CD4-positive, alpha-beta memory T cell (primary cell): Measurements from ENCODE around the gene BABAM2. TPM values are rescaled to one million over a fixed set of nuclear protein-coding genes. Genes with fewer than 3 reads are reported as not detected.

Experiments
- CTCF ChIA-PET: fragments of 350-600 bp; sonication (Branson Sonifier 250); formaldehyde crosslinking; loops from one replicate; lab custom pipeline; 2021; ENCODE audit warnings: inconsistent platforms; ENCODE audit not compliant: partially characterized antibody; lab: Charles Lee
- POLR2A ChIA-PET: fragments of 350-600 bp; sonication (Branson Sonifier 250); formaldehyde crosslinking; loops from one replicate; lab custom pipeline; 2021; ENCODE audit not compliant: partially characterized antibody; lab: Charles Lee
- DNase-seq, 5 donors: peaks; one replicate each; pipeline versions ENCODE4 v3.0.0 to v3.0.0-alpha.2; 2020 to 2022; ENCODE audit warnings: mixed read lengths in 1 of 5
- H3K27ac ChIP-seq: one replicate; pipeline ENCODE4 v1.7.0; 2013; ENCODE audit warnings: low read depth, low read length
- H3K27me3 ChIP-seq: 2 replicates; pipeline ENCODE4 v1.7.0; 2013; ENCODE audit warnings: mild to moderate bottlenecking, low read length, moderate library complexity; ENCODE audit not compliant: insufficient read depth
- H3K36me3 ChIP-seq: 2 replicates; pipeline ENCODE4 v1.7.0; 2013; ENCODE audit warnings: mild to moderate bottlenecking, low read length, moderate library complexity; ENCODE audit not compliant: insufficient read depth
- H3K4me1 ChIP-seq: 2 replicates; pipeline ENCODE4 v1.7.0; 2013; ENCODE audit warnings: mild to moderate bottlenecking, low read length, moderate library complexity; ENCODE audit not compliant: insufficient read depth
- H3K4me3 ChIP-seq, 2 donors: one replicate each; pipeline ENCODE4 v1.7.0; 2013; ENCODE audit warnings: low read length in 2 of 2, mild to moderate bottlenecking in 1 of 2
- H3K9me3 ChIP-seq, 2 donors: one replicate each; pipeline ENCODE4 v1.7.0; 2013; ENCODE audit warnings: low read length in 2 of 2, control low read depth in 1 of 2; ENCODE audit not compliant: control insufficient read depth in 1 of 2
- H3K27ac Mint-ChIP-seq, 7 donors: one replicate each; pipeline ENCODE4 v1.8.0; 2020 to 2021; ENCODE audit warnings: mixed read lengths in 7 of 7, mild to moderate bottlenecking in 6 of 7, inconsistent platforms in 3 of 7, moderate library complexity in 3 of 7
- H3K27me3 Mint-ChIP-seq, 2 donors: one replicate each; pipeline ENCODE4 v1.8.0; 2020 to 2021; ENCODE audit warnings: mixed read lengths in 2 of 2
- H3K36me3 Mint-ChIP-seq, 2 donors: one replicate each; pipeline ENCODE4 v1.8.0; 2020 to 2021; ENCODE audit warnings: mixed read lengths in 2 of 2, inconsistent platforms in 1 of 2, mild to moderate bottlenecking in 1 of 2
- H3K4me1 Mint-ChIP-seq, 4 donors: one replicate each; pipeline ENCODE4 v1.8.0; 2020 to 2021; ENCODE audit warnings: mixed read lengths in 4 of 4, mild to moderate bottlenecking in 1 of 4
- H3K4me3 Mint-ChIP-seq, 8 donors: one replicate each; pipeline ENCODE4 v1.8.0; 2020 to 2021; ENCODE audit warnings: mixed read lengths in 8 of 8, mild to moderate bottlenecking in 7 of 8, moderate library complexity in 6 of 8, inconsistent platforms in 3 of 8
- H3K9me3 Mint-ChIP-seq, 8 donors: one replicate each; pipeline ENCODE4 v1.8.0; 2020 to 2021; ENCODE audit warnings: mixed read lengths in 8 of 8, mild to moderate bottlenecking in 5 of 8, inconsistent platforms in 3 of 8, moderate library complexity in 1 of 8
- intact Hi-C: fragments of 100-400 bp; cut with micrococcal nuclease; formaldehyde crosslinking; loops from one replicate; pipeline ENCODE4 v1.15.1; 2023
- polyA plus RNA-seq, 2 donors: library from polyadenylated mRNA; unstranded; fragments of 300-500 nt; fragmentation: Illumina TruSeq; gene quantifications; one replicate each; pipeline ENCODE4 v1.2.3, GENCODE V29; 2021
- total RNA-seq, 2 experiments: library from RNA; stranded (reverse); gene quantifications; one replicate each; pipeline ENCODE4 v1.2.3, GENCODE V29; 2021

BABAM2 gene
- total and polyA plus RNA-seq, 4 experiments from 2014 or later, result 37.3 to 60.1 (median 48.2) TPM

GRCh38 chr2:28030600-28030999 is 140.1 kb downstream of the BABAM2 start:
- no peaks in the 10 kb centered on the region for H3K4me1 ChIP-seq
- H3K27ac ChIP-seq, result no peak overlapping the region
- DNase-seq, result no peak
- CTCF ChIA-PET, result no interaction called here
- no peak overlapping the region for H3K4me3 ChIP-seq
- Mint-ChIP-seq H3K4me1 (peaks cover 0 to 5% (median 2%) of the 10 kb centered on the region in 4 donors), H3K36me3 (peaks cover 15 to 27% of the 10 kb centered on the region in 2 donors), H3K27ac (peak overlapping the region in 2 of 7 donors; percentile 21 to 45), H3K9me3 (peaks cover 0 to 6% (median 0%) of the 10 kb centered on the region in 8 donors), H3K27me3 (no peaks in the 10 kb centered on the region), H3K4me3 (no peak overlapping the region)
- H3K36me3 ChIP-seq, result no peaks in the 10 kb centered on the region
- intact Hi-C loops, result no loop called here
- no peaks in the 10 kb centered on the region for H3K9me3 ChIP-seq
- no peaks in the 10 kb centered on the region for H3K27me3 ChIP-seq
- POLR2A ChIA-PET, result no interaction called here

- Mint-ChIP-seq H3K9me3 (no peaks in the 10 kb centered on the region), H3K4me1 (peaks cover 0 to 5% (median 2%) of the 10 kb centered on the region in 4 donors), H3K36me3 (peaks cover 0 to 9% of the 10 kb centered on the region in 2 donors), H3K4me3 (no peak overlapping the region), H3K27ac (no peak overlapping the region), H3K27me3 (no peaks in the 10 kb centered on the region)
- POLR2A ChIA-PET, result no interaction called here
- Histone ChIP-seq H3K4me3 (no peak overlapping the region), H3K27me3 (no peaks in the 10 kb centered on the region), H3K4me1 (no peaks in the 10 kb centered on the region), H3K36me3 (no peaks in the 10 kb centered on the region), H3K9me3 (no peaks in the 10 kb centered on the region), H3K27ac (no peak overlapping the region)
- intact Hi-C loops, result no loop called here
- CTCF ChIA-PET, result no interaction called here
- no peak for DNase-seq
Observed at GRCh38 chr2:28032816-28033215, 142.3 kb downstream of the BABAM2 start.

GRCh38 chr2:28034696-28035095 is 144.2 kb downstream of the BABAM2 start:
- Histone ChIP-seq H3K9me3 (no peaks in the 10 kb centered on the region), H3K36me3 (no peaks in the 10 kb centered on the region), H3K27me3 (no peaks in the 10 kb centered on the region), H3K27ac (no peak overlapping the region), H3K4me1 (no peaks in the 10 kb centered on the region), H3K4me3 (no peak overlapping the region)
- Mint-ChIP-seq H3K27ac (no peak overlapping the region), H3K27me3 (no peaks in the 10 kb centered on the region), H3K4me1 (peaks cover 0 to 11% (median 7%) of the 10 kb centered on the region in 4 donors), H3K36me3 (peaks cover 0 to 8% of the 10 kb centered on the region in 2 donors), H3K9me3 (no peaks in the 10 kb centered on the region), H3K4me3 (no peak overlapping the region)
- ChIA-PET CTCF (no interaction called here), POLR2A (no interaction called here)
- intact Hi-C loops, result no loop called here
- DNase-seq, result no peak

GRCh38 chr2:28035163-28035690 is 144.7 kb downstream of the BABAM2 start:
- Histone ChIP-seq H3K27ac (no peak overlapping the region), H3K4me3 (no peak overlapping the region), H3K27me3 (no peaks in the 10 kb centered on the region), H3K9me3 (no peaks in the 10 kb centered on the region), H3K4me1 (no peaks in the 10 kb centered on the region), H3K36me3 (no peaks in the 10 kb centered on the region)
- ChIA-PET POLR2A (no interaction called here), CTCF (no interaction called here)
- Mint-ChIP-seq H3K27me3 (no peaks in the 10 kb centered on the region), H3K27ac (no peak overlapping the region), H3K4me1 (peaks cover 0 to 11% (median 6%) of the 10 kb centered on the region in 4 donors), H3K4me3 (no peak overlapping the region), H3K9me3 (no peaks in the 10 kb centered on the region), H3K36me3 (peaks cover 0 to 9% of the 10 kb centered on the region in 2 donors)
- DNase-seq, result no peak
- intact Hi-C loops, result no loop called here

DNA sequence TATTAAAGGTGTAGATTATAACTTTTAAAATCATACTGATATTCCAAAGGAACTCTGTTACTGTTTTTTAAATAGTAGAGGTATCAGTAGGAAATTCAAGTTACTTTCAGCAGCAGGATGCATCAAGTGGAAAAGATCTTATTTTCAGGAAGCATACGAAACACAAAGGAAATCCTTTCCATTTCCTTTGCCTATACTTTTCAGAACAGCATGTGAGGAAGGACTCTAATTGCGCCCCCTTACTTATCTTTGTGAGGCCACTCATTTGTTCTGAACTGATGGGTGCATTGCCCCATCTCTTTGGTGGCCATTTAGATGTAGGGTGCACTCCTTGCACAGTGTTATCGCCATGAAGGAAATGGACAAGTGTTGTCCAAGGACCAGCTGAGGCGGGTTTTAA is 145.3 kb downstream of the BABAM2 start:
- intact Hi-C loops, result no loop called here
- H3K4me3 Mint-ChIP-seq, result no peak overlapping the region
- H3K27ac ChIP-seq, result no peak overlapping the region

GRCh38 chr2:28036307-28036706 is 145.8 kb downstream of the BABAM2 start:
- H3K27ac ChIP-seq, result no peak overlapping the region
- DNase-seq, result no peak
- no peak overlapping the region for H3K4me3 ChIP-seq
- H3K4me3 Mint-ChIP-seq, result no peak overlapping the region
- peaks cover 0 to 11% (median 4%) of the 10 kb centered on the region in 4 donors for H3K4me1 Mint-ChIP-seq
- intact Hi-C loops, result no loop called here
- ChIA-PET POLR2A (no interaction called here), CTCF (no interaction called here)
- peaks cover 0 to 9% of the 10 kb centered on the region in 2 donors for H3K36me3 Mint-ChIP-seq
- no peak overlapping the region for H3K27ac Mint-ChIP-seq
- H3K27me3 Mint-ChIP-seq, result no peaks in the 10 kb centered on the region
- no peaks in the 10 kb centered on the region for H3K36me3 ChIP-seq
- no peaks in the 10 kb centered on the region for H3K9me3 Mint-ChIP-seq
- H3K9me3 ChIP-seq, result no peaks in the 10 kb centered on the region
- H3K27me3 ChIP-seq, result no peaks in the 10 kb centered on the region
- no peaks in the 10 kb centered on the region for H3K4me1 ChIP-seq

More for the DNA sequence above, 145.3 kb downstream of the BABAM2 start:
- no peaks in the 10 kb centered on the region for H3K27me3 Mint-ChIP-seq
- ChIA-PET POLR2A (no interaction called here), CTCF (no interaction called here)
- no peak overlapping the region for H3K27ac Mint-ChIP-seq
- DNase-seq, result no peak
- Histone ChIP-seq H3K9me3 (no peaks in the 10 kb centered on the region), H3K4me3 (no peak overlapping the region), H3K4me1 (no peaks in the 10 kb centered on the region), H3K27me3 (no peaks in the 10 kb centered on the region), H3K36me3 (no peaks in the 10 kb centered on the region)
- H3K4me1 Mint-ChIP-seq, result peaks cover 0 to 11% (median 4%) of the 10 kb centered on the region in 4 donors
- peaks cover 0 to 9% of the 10 kb centered on the region in 2 donors for H3K36me3 Mint-ChIP-seq
- no peaks in the 10 kb centered on the region for H3K9me3 Mint-ChIP-seq

GRCh38 chr2:28038722-28039121 is 148.2 kb downstream of the BABAM2 start:
- ChIA-PET CTCF (no interaction called here), POLR2A (no interaction called here)
- Mint-ChIP-seq H3K4me1 (peaks cover 0 to 7% (median 4%) of the 10 kb centered on the region in 4 donors), H3K4me3 (no peak overlapping the region), H3K27ac (no peak overlapping the region), H3K36me3 (peaks cover 0 to 13% of the 10 kb centered on the region in 2 donors), H3K9me3 (peaks cover 0 to 2% (median 0%) of the 10 kb centered on the region in 8 donors), H3K27me3 (no peaks in the 10 kb centered on the region)
- Histone ChIP-seq H3K4me3 (no peak overlapping the region), H3K4me1 (no peaks in the 10 kb centered on the region), H3K27me3 (no peaks in the 10 kb centered on the region), H3K9me3 (no peaks in the 10 kb centered on the region), H3K27ac (no peak overlapping the region), H3K36me3 (no peaks in the 10 kb centered on the region)
- no peak for DNase-seq
- intact Hi-C loops, result no loop called here
